GM19452 (cell line): ENCODE measurements around the gene NR4A1.

Experiments
- ATAC-seq: cut with Tn5 transposase; IDR thresholded peaks from one replicate; pipeline ENCODE4 v1.9.1; 2021; ENCODE audit not compliant: unreplicated experiment

The NR4A1 gene

GRCh38 chr12:52076811-52077210, 25.6 kb downstream of the NR4A1 start:
- ATAC-seq: no peak

- ATAC-seq: no peak
Measured at GRCh38 chr12:52078276-52078675, 27.0 kb downstream of the NR4A1 start.

GRCh38 chr12:52079576-52080402, 28.5 kb downstream of the NR4A1 start, which contains the start of gene SMIM41:
Gene SMIM41, plus strand, starts transcription at chr12:52079704. Its CDS starts 76 bp downstream, at chr12:52079780.
- no peak for ATAC-seq

GRCh38 chr12:52080403-52081251, 29.4 kb downstream of the NR4A1 start:
- ATAC-seq: no peak

GRCh38 chr12:52081263-52081733, 30.1 kb downstream of the NR4A1 start:
- ATAC-seq: no peak

- ATAC-seq: no peak
Measured at GRCh38 chr12:52082026-52082668, 30.9 kb downstream of the NR4A1 start.

- no peak for ATAC-seq
Measured at GRCh38 chr12:52082669-52082987, 31.4 kb downstream of the NR4A1 start.

GRCh38 chr12:52082988-52083637, 31.9 kb downstream of the NR4A1 start:
- ATAC-seq: no peak

GRCh38 chr12:52083638-52083996, 32.4 kb downstream of the NR4A1 start:
- no peak for ATAC-seq

GRCh38 chr12:52084491-52085231, 33.4 kb downstream of the NR4A1 start:
- no peak for ATAC-seq

- no peak for ATAC-seq
Measured at GRCh38 chr12:52085682-52086180, 34.5 kb downstream of the NR4A1 start.

GRCh38 chr12:52086366-52086765, 35.1 kb downstream of the NR4A1 start:
- ATAC-seq: no peak

- ATAC-seq: no peak
Measured at GRCh38 chr12:52086944-52087835, 35.9 kb downstream of the NR4A1 start.

- ATAC-seq: no peak
Measured at GRCh38 chr12:52087961-52088820, 36.9 kb downstream of the NR4A1 start.

- no peak for ATAC-seq
Measured at GRCh38 chr12:52089491-52089890, 38.2 kb downstream of the NR4A1 start.

- ATAC-seq: no peak
Measured at GRCh38 chr12:52090291-52090690, 39.0 kb downstream of the NR4A1 start.

GRCh38 chr12:52091061-52091460, 39.8 kb downstream of the NR4A1 start:
- ATAC-seq: no peak

- ATAC-seq: no peak
Measured at GRCh38 chr12:52091869-52092268, 40.6 kb downstream of the NR4A1 start.
